H1 (cell line): ENCODE measurements around the gene SAP30L. TPM values are rescaled to one million over a fixed set of nuclear protein-coding genes. Genes with fewer than 3 reads are reported as not detected.

ENCODE experiments used
- CTCF ChIA-PET: fragments of 300-600 bp; sonication (Branson Sonifier 250); formaldehyde crosslinking; loops from one replicate; lab custom pipeline; 2021; ENCODE audit not compliant: partially characterized antibody; lab: Charles Lee
- POLR2A ChIA-PET: fragments of 300-600 bp; sonication (Branson Sonifier 250); formaldehyde crosslinking; loops from one replicate; lab custom pipeline; 2021; ENCODE audit warnings: inconsistent platforms; ENCODE audit not compliant: partially characterized antibody; lab: Charles Lee
- DNase-seq, 2 experiments: peaks; one replicate each; pipeline versions ENCODE4 v3.0.0 to v3.0.0-alpha.2; 2010 to 2022; ENCODE audit warnings: low spot score in 2 of 2, low read depth in 1 of 2, mixed read lengths in 1 of 2
- FAIRE-seq: peaks from 2 replicates; lab custom pipeline; 2011; peaks lifted over from hg19 to GRCh38; lab: Jason Lieb, UNC
- H2AFZ ChIP-seq: 2 replicates; pipeline ENCODE4 v1.8.1; 2012; ENCODE audit warnings: low read length, inconsistent platforms
- H2AK5ac ChIP-seq: 2 replicates; pipeline ENCODE4 v1.6.1; 2013; ENCODE audit warnings: low read depth, low read length
- H2BK120ac ChIP-seq: replicated peaks from 2 replicates; pipeline ENCODE3; 2013; ENCODE audit warnings: low read depth, low read length, inconsistent platforms
- H2BK12ac ChIP-seq: 2 replicates; pipeline ENCODE4 v1.6.1; 2013; ENCODE audit warnings: low read depth, low read length
- H2BK15ac ChIP-seq: 2 replicates; pipeline ENCODE4 v1.6.1; 2013; ENCODE audit warnings: low read length
- H2BK20ac ChIP-seq: 2 replicates; pipeline ENCODE4 v1.6.1; 2013; ENCODE audit warnings: low read length
- H2BK5ac ChIP-seq: 2 replicates; pipeline ENCODE4 v1.6.1; 2013; ENCODE audit warnings: low read depth, low read length
- H3K14ac ChIP-seq: 2 replicates; pipeline ENCODE4 v1.6.1; 2013; ENCODE audit warnings: inconsistent platforms; ENCODE audit not compliant: insufficient read length
- H3K18ac ChIP-seq: 2 replicates; pipeline ENCODE4 v1.6.1; 2013; ENCODE audit warnings: low read length; ENCODE audit errors: extremely low read depth
- H3K23ac ChIP-seq: 2 replicates; pipeline ENCODE4 v1.6.1; 2013; ENCODE audit warnings: inconsistent platforms; ENCODE audit not compliant: insufficient read length
- H3K23me2 ChIP-seq: 2 replicates; pipeline ENCODE4 v1.6.1; 2013; ENCODE audit warnings: low read depth, low read length
- H3K27ac ChIP-seq: 2 replicates; pipeline ENCODE4 v1.6.1; 2011; ENCODE audit warnings: low read depth, low read length, inconsistent platforms
- H3K27me3 ChIP-seq, 4 experiments: replicated peaks in 1 of 4; 1 replicate in 1 of 4; 2 replicates in 3 of 4; pipeline versions ENCODE4 v1.6.1 to v1.8.1; 2011 to 2013; ENCODE audit warnings: low read length in 3 of 4, mild to moderate bottlenecking in 3 of 4, inconsistent platforms in 2 of 4, mixed read lengths in 2 of 4, moderate library complexity in 1 of 4; ENCODE audit not compliant: control insufficient read depth in 3 of 4, insufficient read depth in 3 of 4; ENCODE audit errors: extremely low read depth in 1 of 4
- H3K36me3 ChIP-seq, 4 experiments: 2 replicates each; pipeline versions ENCODE4 v1.6.1 to v1.8.1; 2011 to 2013; ENCODE audit warnings: mild to moderate bottlenecking in 4 of 4, low read length in 3 of 4, moderate library complexity in 2 of 4, control low read depth in 1 of 4, inconsistent platforms in 1 of 4; ENCODE audit not compliant: insufficient read depth in 4 of 4, control insufficient read depth in 2 of 4
- H3K4ac ChIP-seq: replicated peaks from 2 replicates; pipeline ENCODE3; 2013; ENCODE audit warnings: low read length, low read depth, mixed read lengths, inconsistent platforms; ENCODE audit not compliant: insufficient read length
- H3K4me1 ChIP-seq, 4 experiments: replicated peaks in 1 of 4; 1 replicate in 1 of 4; 2 replicates in 3 of 4; pipeline versions ENCODE4 v1.6.1 to v1.8.1; 2011 to 2013; ENCODE audit warnings: low read length in 3 of 4, inconsistent platforms in 2 of 4, mixed read lengths in 1 of 4; ENCODE audit not compliant: insufficient read depth in 4 of 4, control insufficient read depth in 3 of 4
- H3K4me2 ChIP-seq, 2 experiments: 2 replicates each; pipeline versions ENCODE4 v1.6.1 to v1.8.1; 2011 to 2013; ENCODE audit warnings: low read depth in 2 of 2, low read length in 2 of 2, control low read depth in 1 of 2, inconsistent platforms in 1 of 2, mild to moderate bottlenecking in 1 of 2; ENCODE audit not compliant: insufficient read depth in 1 of 2
- H3K4me3 ChIP-seq, 4 experiments: fragments of 200-600, 300-600 bp in 1 of 4; sonication (generic), shearing (Covaris generic), sonication (Bioruptor Twin) in 1 of 4; 2 replicates each; pipeline versions ENCODE4 v1.5.1 to v1.8.1; 2011 to 2016; ENCODE audit warnings: low read length in 4 of 4, low read depth in 3 of 4, control low read depth in 2 of 4, inconsistent platforms in 2 of 4, mild to moderate bottlenecking in 2 of 4, mixed read lengths in 1 of 4, moderate library complexity in 1 of 4; ENCODE audit not compliant: insufficient read depth in 2 of 4; ENCODE audit errors: extremely low read depth in 1 of 4
- H3K56ac ChIP-seq: replicated peaks from 2 replicates; pipeline ENCODE3; 2013; ENCODE audit warnings: low read depth, mild to moderate bottlenecking, mixed read lengths, low read length, inconsistent platforms; ENCODE audit not compliant: insufficient read length
- H3K79me1 ChIP-seq: 2 replicates; pipeline ENCODE4 v1.6.1; 2013; ENCODE audit warnings: low read depth, low read length, control low read depth
- H3K79me2 ChIP-seq, 2 experiments: 2 replicates each; pipeline versions ENCODE4 v1.6.1 to v1.8.1; 2012 to 2013; ENCODE audit warnings: low read length in 2 of 2, mild to moderate bottlenecking in 2 of 2, inconsistent platforms in 1 of 2; ENCODE audit not compliant: insufficient read depth in 2 of 2, control insufficient read depth in 1 of 2
- H3K9ac ChIP-seq, 4 experiments: replicated peaks in 1 of 4; 1 replicate in 1 of 4; 2 replicates in 3 of 4; pipeline versions ENCODE4 v1.6.1 to v1.8.1; 2011 to 2013; ENCODE audit warnings: low read depth in 3 of 4, low read length in 3 of 4, control low read depth in 2 of 4, mild to moderate bottlenecking in 2 of 4, moderate library complexity in 2 of 4, inconsistent platforms in 1 of 4; ENCODE audit errors: extremely low read depth in 1 of 4
- H3K9me3 ChIP-seq, 2 experiments: 2 replicates each; pipeline versions ENCODE4 v1.6.1 to v1.8.1; 2012 to 2013; ENCODE audit warnings: mild to moderate bottlenecking in 2 of 2, moderate library complexity in 2 of 2, control low read depth in 1 of 2, inconsistent platforms in 1 of 2, low read depth in 1 of 2, low read length in 1 of 2, mixed read lengths in 1 of 2; ENCODE audit not compliant: insufficient read depth in 2 of 2
- H4K20me1 ChIP-seq, 2 experiments: replicated peaks in 1 of 2; 2 replicates each; pipeline versions ENCODE3 to v1.8.1; 2011 to 2013; ENCODE audit warnings: inconsistent platforms in 2 of 2, low read length in 2 of 2, mild to moderate bottlenecking in 1 of 2; ENCODE audit not compliant: insufficient read depth in 2 of 2, control insufficient read depth in 1 of 2
- H4K5ac ChIP-seq: 2 replicates; pipeline ENCODE4 v1.6.1; 2013; ENCODE audit warnings: low read length, low read depth, mixed read lengths, inconsistent platforms; ENCODE audit not compliant: insufficient read length
- H4K8ac ChIP-seq: 2 replicates; pipeline ENCODE4 v1.8.0; 2013; ENCODE audit warnings: mild to moderate bottlenecking, moderate library complexity, low read length, inconsistent platforms; ENCODE audit not compliant: insufficient read depth; ENCODE audit errors: extremely low read depth
- H4K91ac ChIP-seq: replicated peaks from 2 replicates; pipeline ENCODE3; 2013; ENCODE audit warnings: low read length, mixed read lengths, inconsistent platforms; ENCODE audit not compliant: insufficient read length
- ASH2L ChIP-seq: fragments of 200-600, 300-600 bp; sonication (generic); IDR thresholded peaks from one replicate; pipeline ENCODE4 v1.7.1; 2017; ENCODE audit warnings: low read length
- HDAC2 ChIP-seq, 2 experiments: fragments of 300-600 bp in 1 of 2; sonication (generic) in 1 of 2; IDR thresholded peaks; 2 replicates each; pipeline ENCODE4 v1.6.1; 2011 to 2012; ENCODE audit warnings: low read depth in 2 of 2, low read length in 2 of 2, mild to moderate bottlenecking in 2 of 2, moderate library complexity in 2 of 2, borderline replicate concordance in 1 of 2, inconsistent platforms in 1 of 2
- WGBS, 2 experiments: shearing (Covaris generic) in 1 of 2; methylation state at CpG; one replicate each; pipeline versions ENCODE4 v1.1.6 to v1.1.7; 2013 to 2015; ENCODE audit warnings: low lambda C conversion rate in 2 of 2, mixed read lengths in 2 of 2, inconsistent platforms in 1 of 2, low coverage in 1 of 2, missing lambda C conversion rate in 1 of 2; ENCODE audit not compliant: insufficient replicate concordance in 2 of 2, insufficient coverage in 1 of 2, insufficient read length in 1 of 2; ENCODE audit errors: extremely low coverage in 1 of 2, missing lambda C conversion rate in 1 of 2; 5-methylcytosine and 5-hydroxymethylcytosine counted together
- polyA plus RNA-seq, 7 experiments: library from polyadenylated mRNA; depleted of rRNA in 3 of 7; stranded (reverse) in 5 of 7; unstranded in 2 of 7; fragments of >200 nt in 5 of 7; fragments of 200-250 nt in 2 of 7; gene quantifications; 1 replicate in 5 of 7; 2 replicates in 1 of 7; 4 replicates in 1 of 7; pipeline versions ENCODE4 v1.2.1 to v1.2.3, GENCODE V29; 2011 to 2013; ENCODE audit warnings: missing spikeins in 2 of 7, mixed read lengths in 2 of 7
- total RNA-seq: library from RNA; stranded (reverse); fragmentation: NEBNext Ultra II Directional; extraction: Animal tissue kit (Norgen Biotek cat#: 25700); gene quantifications from 2 replicates; pipeline ENCODE4 v1.2.1, GENCODE V29; 2021
- TF ChIP-seq, protein P1 (sequence below), 3 experiments: IDR thresholded peaks; 1 replicate in 2 of 3; 2 replicates in 1 of 3; pipeline versions ENCODE4 v1.5.1 to v1.6.1; 2011; ENCODE audit warnings: low read length in 3 of 3, mild to moderate bottlenecking in 3 of 3, inconsistent platforms in 2 of 3, low read depth in 1 of 3, moderate library complexity in 1 of 3; ENCODE audit not compliant: insufficient read depth in 1 of 3; ENCODE audit errors: control extremely low read depth in 1 of 3

The SAP30L gene
- total and polyA plus RNA-seq, 2 of the 8 experiments (the other 6 are each of a cell fraction or from before 2014, with no cell fraction given): 12.2 to 31.5 TPM

DNA sequence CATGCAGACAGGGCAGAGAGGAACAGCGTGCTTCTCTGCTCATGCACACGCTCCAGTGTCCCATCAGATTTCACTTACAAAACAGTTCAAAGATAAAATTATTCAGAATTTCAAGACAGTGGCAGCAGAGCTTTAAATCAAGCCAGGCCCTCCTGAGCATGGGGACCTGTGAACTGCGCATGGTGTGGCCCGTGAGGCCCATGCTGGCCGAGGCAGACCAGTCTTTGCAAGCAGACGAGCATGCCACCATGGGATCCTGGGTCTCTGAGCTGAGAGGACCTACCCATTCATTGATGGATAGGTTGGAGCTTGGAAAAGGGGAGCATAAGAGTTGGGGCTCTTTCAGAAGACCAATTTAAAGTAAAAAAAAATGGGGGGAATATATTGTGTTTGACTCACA lies 35.0 kb upstream of the SAP30L start:
- Histone ChIP-seq H2AFZ (no peak overlapping the region), H3K79me2 (no peaks in the 10 kb centered on the region), H3K27ac (no peak overlapping the region), H3K56ac (no peak overlapping the region), H3K4ac (no peak overlapping the region), H3K4me2 (no peak overlapping the region), H2BK12ac (no peak overlapping the region), H4K20me1 (no peaks in the 10 kb centered on the region), H3K36me3 (no peaks in the 10 kb centered on the region), H3K79me1 (no peaks in the 10 kb centered on the region), H4K8ac (no peak overlapping the region), H4K5ac (no peak overlapping the region), H3K4me3 (no peak overlapping the region), H3K9me3 (no peaks in the 10 kb centered on the region), H3K14ac (no peak overlapping the region), H2BK120ac (no peak overlapping the region), H2BK20ac (no peak overlapping the region), H3K27me3 (no peaks in the 10 kb centered on the region), H3K23me2 (no peaks in the 10 kb centered on the region), H3K9ac (no peak overlapping the region), H2AK5ac (no peak overlapping the region), H3K23ac (no peak overlapping the region), H2BK15ac (no peak overlapping the region), H3K18ac (no peak overlapping the region), H3K4me1 (no peaks in the 10 kb centered on the region; a peak in 1 of 7 replicates), H2BK5ac (0 out of 2 replicates have a peak overlapping the region, but pooled peaks have one; percentile 24), H4K91ac (no peak overlapping the region)
- no peak for TF ChIP-seq HDAC2 (IDR thresholded peaks at IDR 0.05; ENCODE audit: borderline replicate concordance in 1 of 2, low read depth in 2 of 2, low read length in 2 of 2)
- TF ChIP-seq, protein P1, sequence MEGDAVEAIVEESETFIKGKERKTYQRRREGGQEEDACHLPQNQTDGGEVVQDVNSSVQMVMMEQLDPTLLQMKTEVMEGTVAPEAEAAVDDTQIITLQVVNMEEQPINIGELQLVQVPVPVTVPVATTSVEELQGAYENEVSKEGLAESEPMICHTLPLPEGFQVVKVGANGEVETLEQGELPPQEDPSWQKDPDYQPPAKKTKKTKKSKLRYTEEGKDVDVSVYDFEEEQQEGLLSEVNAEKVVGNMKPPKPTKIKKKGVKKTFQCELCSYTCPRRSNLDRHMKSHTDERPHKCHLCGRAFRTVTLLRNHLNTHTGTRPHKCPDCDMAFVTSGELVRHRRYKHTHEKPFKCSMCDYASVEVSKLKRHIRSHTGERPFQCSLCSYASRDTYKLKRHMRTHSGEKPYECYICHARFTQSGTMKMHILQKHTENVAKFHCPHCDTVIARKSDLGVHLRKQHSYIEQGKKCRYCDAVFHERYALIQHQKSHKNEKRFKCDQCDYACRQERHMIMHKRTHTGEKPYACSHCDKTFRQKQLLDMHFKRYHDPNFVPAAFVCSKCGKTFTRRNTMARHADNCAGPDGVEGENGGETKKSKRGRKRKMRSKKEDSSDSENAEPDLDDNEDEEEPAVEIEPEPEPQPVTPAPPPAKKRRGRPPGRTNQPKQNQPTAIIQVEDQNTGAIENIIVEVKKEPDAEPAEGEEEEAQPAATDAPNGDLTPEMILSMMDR (IDR thresholded peaks at IDR 0.05; ENCODE audit: control extremely low read depth in 1 of 3, insufficient read depth in 1 of 3, low read depth in 1 of 3, low read length in 3 of 3): no peak
- no peak for TF ChIP-seq ASH2L
- FAIRE-seq (no peak), DNase-seq (no peak)
- 80% methylated on average over 6 of the region's 6 CpGs; no CpG with 5 or more reads in 1 of the 2 experiments for WGBS, 2 experiments
- POLR2A ChIA-PET: no interaction called here
- CTCF ChIA-PET: interaction anchor here (0.6 to 1.8 kb wide), 2 partner anchors 11 to 559 kb away, joined by 7 to 11 read pairs; no protein-coding TSS in a partner anchor
